ENCODE data around the gene ATPAF2. TPM values are rescaled to one million over a fixed set of nuclear protein-coding genes. Genes with fewer than 3 reads are reported as not detected.

The ATPAF2 gene
- total RNA-seq, 2 experiments from 2014 or later = 27.0 to 32.4 TPM

DNA sequence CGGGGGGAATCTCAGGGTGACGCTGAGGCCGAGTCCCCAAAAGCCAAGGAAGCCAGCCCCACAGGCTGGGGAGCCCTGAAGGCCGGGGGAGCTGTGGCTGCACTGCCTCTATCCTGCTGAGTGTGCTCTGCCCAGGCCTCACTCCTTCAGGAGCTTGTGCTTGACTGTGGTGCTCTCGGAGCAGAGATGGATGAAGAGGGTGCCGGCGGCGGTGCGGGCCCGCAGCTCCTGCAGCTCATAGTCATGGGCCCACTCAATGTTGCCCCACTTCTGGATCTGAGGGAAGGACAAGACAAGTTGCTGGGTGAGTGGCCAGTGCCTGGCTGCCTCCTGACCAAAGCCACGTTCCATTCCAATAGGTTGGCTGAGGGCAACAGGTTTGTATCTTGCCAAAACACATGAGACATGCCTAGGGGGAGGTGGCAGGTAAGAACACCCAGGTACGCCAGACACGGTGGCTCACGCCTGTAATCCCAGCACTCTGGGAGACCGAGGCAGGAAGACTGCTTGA, 20.5 kb downstream of the ATPAF2 start:
- ChIA-PET POLR2A (no interaction called here), CTCF (interaction anchor here (1.1 to 2.0 kb wide), 2 partner anchors 9 to 11 kb away, joined by 3 to 8 read pairs; no protein-coding TSS in a partner anchor)
- no peak for DNase-seq
- no peak overlapping the region for H3K4me3 Mint-ChIP-seq
- H3K27me3 Mint-ChIP-seq = no peaks in the 10 kb centered on the region
- peaks cover 3% of the 10 kb centered on the region for H3K36me3 Mint-ChIP-seq (ENCODE audit: low read depth)
- H3K4me1 Mint-ChIP-seq = no peaks in the 10 kb centered on the region
- H3K9me3 Mint-ChIP-seq = no peaks in the 10 kb centered on the region
- H3K27ac Mint-ChIP-seq = no peak overlapping the region

DNA sequence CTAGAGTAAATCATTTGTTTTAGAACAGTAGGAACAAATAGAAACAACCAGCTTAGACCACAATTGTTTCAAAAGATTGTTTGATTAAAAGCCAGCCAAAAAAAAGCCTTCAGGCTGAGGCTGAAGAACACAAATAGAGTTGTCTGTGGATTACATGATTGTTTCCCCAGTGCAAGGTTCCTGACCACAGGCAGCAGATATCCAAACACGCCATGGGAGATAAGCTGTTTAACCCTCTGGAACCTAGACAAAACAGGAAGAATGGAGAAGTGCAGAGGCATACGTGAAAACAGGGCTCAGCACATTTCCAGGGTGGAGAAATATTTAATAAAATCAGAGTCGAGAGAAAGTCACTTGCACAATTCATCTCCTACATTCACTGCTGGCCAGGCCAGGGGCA, 21.0 kb downstream of the ATPAF2 start:
- Mint-ChIP-seq H3K4me1 (no peaks in the 10 kb centered on the region), H3K9me3 (no peaks in the 10 kb centered on the region), H3K27me3 (no peaks in the 10 kb centered on the region), H3K36me3 (ENCODE audit: low read depth) (peaks cover 3% of the 10 kb centered on the region), H3K4me3 (no peak overlapping the region), H3K27ac (no peak overlapping the region)
- ChIA-PET POLR2A (no interaction called here), CTCF (interaction anchor here (1.1 to 2.0 kb wide), 2 partner anchors 9 to 11 kb away, joined by 3 to 8 read pairs; no protein-coding TSS in a partner anchor)
- DNase-seq = no peak

DNA sequence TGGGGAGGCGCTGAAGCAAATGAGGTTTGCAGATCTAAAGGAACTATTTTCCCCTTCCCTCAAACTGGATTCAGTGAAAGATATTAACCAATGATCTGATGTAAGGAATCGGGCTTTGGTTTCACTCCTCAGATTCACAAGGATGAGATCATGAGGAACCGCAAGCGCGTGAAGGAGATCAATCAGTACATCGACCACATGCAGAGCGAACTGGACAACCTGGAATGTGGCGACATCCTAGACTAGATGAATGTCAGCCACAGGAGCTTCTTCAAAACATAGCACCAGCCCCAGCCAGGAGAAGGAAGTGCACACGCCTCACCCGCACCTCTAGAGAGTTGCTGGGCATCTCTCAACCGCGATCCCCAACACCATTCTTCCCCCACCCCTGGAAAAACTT, 22.5 kb downstream of the ATPAF2 start:
- Mint-ChIP-seq H3K27ac (no peak overlapping the region), H3K4me3 (no peak overlapping the region), H3K36me3 (ENCODE audit: low read depth) (peaks cover 5% of the 10 kb centered on the region), H3K9me3 (no peaks in the 10 kb centered on the region), H3K4me1 (no peaks in the 10 kb centered on the region), H3K27me3 (no peaks in the 10 kb centered on the region)
- no peak for DNase-seq
- ChIA-PET CTCF (interaction anchor here (1.0 kb wide), 1 partner anchor 17 kb away, joined by 3 read pairs; no protein-coding TSS in a partner anchor), POLR2A (no interaction called here)

DNA sequence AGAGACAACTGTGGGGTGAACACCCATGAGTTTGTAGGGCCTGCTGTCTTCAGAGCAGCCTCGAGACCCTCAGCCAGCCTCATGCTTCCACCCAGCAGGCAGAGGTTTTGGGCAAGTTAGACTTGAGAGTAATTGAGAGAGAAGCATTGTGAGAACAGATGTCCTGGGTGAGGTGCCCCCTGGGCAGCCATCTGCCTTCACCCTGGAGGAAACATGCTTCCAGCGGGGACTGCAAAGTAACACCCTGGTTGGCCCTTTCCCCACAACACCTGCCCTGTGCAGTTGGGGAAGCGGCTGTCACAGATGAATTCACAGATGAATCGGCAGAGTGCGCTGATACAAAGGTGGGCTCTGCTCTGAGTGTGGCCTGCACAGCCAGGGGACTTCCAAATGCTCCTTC, 23.4 kb downstream of the ATPAF2 start:
- Mint-ChIP-seq H3K27me3 (no peaks in the 10 kb centered on the region), H3K27ac (no peak overlapping the region), H3K9me3 (no peaks in the 10 kb centered on the region), H3K4me3 (no peak overlapping the region), H3K4me1 (no peaks in the 10 kb centered on the region), H3K36me3 (ENCODE audit: low read depth) (peaks cover 2% of the 10 kb centered on the region)
- no peak for DNase-seq
- ChIA-PET CTCF (interaction anchor here (1.0 kb wide), 1 partner anchor 18 kb away, joined by 3 read pairs; no protein-coding TSS in a partner anchor), POLR2A (no interaction called here)

DNA sequence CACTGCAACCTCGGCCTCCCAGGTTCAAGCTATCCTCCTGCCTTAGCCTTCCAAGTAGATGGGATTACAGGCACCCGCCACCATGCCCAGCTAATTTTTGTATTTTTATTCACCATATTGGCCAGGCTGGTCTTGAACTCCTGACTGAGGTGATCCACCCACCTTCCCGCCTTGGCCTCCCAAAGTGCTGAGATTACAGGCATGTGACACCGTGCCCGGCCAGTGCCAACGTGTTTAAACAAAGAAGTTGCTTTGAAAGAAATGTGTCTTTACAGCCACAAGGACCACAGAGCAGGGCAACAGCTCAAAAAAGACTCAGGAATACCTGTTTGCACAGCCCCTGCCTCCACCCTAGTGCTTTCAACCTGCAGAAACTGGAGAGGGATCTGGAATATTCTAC, 25.0 kb downstream of the ATPAF2 start:
- no peak overlapping the region for H3K27ac Mint-ChIP-seq
- no peaks in the 10 kb centered on the region for H3K9me3 Mint-ChIP-seq
- peaks cover 2% of the 10 kb centered on the region for H3K36me3 Mint-ChIP-seq (ENCODE audit: low read depth)
- POLR2A ChIA-PET = no interaction called here
- CTCF ChIA-PET = interaction anchor here (0.7 to 1.1 kb wide), 3 partner anchors 11 to 123 kb away, joined by 3 to 6 read pairs (median 4); no protein-coding TSS in a partner anchor
- H3K4me1 Mint-ChIP-seq = no peaks in the 10 kb centered on the region
- DNase-seq = no peak
- H3K4me3 Mint-ChIP-seq = no peak overlapping the region
- no peaks in the 10 kb centered on the region for H3K27me3 Mint-ChIP-seq

DNA sequence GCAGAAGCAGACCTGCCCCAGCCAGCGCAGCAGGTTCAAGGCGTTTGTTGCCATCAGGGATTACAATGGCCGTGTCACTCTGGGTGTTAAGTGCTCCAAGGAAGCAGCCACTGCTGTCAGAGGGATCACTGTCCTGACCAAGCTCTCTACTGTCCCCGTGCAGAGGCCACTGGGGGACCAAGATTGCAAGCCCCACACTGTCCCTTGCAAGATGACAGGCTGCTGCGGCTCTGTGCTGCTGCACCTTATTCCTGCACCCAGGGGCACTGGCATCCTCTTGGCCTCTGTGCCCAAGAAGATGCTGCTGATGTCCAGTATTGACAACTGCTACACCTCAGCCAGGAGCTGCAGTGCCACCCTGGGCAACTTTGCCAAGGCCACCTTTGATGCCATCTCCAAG, 27.7 kb downstream of the ATPAF2 start:
- Mint-ChIP-seq H3K4me1 (no peaks in the 10 kb centered on the region), H3K4me3 (no peak overlapping the region), H3K27me3 (no peaks in the 10 kb centered on the region), H3K36me3 (ENCODE audit: low read depth) (peaks cover 2% of the 10 kb centered on the region), H3K27ac (no peak overlapping the region), H3K9me3 (no peaks in the 10 kb centered on the region)
- ChIA-PET POLR2A (no interaction called here), CTCF (interaction anchor here (2.5 kb wide), 1 partner anchor 14 kb away, joined by 10 read pairs; no protein-coding TSS in a partner anchor)
- DNase-seq = no peak

DNA sequence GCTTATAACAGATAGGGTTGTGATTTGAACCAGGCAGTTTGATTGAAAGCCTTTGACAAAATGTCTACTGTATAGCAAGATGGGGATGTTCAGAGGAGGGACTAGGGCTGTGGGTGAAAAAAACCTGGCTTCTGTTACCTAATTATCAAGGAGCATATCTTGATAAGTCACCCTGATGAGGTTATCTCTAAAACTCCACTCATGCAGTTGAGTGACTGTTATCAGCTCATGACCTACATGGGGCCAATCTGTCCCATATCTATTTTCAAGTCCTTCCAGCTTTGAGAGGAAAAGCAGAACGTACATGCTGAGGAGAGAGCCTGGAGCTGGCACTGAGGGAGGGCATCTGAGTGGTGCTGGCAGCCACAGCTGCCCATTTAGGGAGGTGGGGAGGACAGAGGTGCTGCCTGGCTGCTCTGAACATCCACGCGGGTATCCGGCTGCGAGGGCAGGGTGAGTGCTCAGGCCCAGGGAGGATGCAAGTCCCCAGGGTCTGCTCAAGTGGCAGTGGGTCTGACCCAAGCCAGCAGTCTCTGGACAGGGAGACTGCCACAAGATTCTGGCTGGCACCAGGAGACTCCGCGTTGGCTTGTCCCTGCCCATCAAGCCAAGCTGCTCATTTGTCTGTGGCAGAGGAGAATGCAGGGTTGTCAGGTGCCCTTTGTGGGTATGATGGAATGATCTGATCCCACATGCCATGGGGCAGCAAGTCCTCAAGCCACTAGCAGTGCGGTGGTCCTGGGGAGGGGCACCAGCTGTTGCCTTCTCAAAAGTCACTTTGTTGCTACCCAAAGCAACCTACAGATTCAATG, 29.2 kb downstream of the ATPAF2 start:
- no peak overlapping the region for H3K4me3 Mint-ChIP-seq

DNA sequence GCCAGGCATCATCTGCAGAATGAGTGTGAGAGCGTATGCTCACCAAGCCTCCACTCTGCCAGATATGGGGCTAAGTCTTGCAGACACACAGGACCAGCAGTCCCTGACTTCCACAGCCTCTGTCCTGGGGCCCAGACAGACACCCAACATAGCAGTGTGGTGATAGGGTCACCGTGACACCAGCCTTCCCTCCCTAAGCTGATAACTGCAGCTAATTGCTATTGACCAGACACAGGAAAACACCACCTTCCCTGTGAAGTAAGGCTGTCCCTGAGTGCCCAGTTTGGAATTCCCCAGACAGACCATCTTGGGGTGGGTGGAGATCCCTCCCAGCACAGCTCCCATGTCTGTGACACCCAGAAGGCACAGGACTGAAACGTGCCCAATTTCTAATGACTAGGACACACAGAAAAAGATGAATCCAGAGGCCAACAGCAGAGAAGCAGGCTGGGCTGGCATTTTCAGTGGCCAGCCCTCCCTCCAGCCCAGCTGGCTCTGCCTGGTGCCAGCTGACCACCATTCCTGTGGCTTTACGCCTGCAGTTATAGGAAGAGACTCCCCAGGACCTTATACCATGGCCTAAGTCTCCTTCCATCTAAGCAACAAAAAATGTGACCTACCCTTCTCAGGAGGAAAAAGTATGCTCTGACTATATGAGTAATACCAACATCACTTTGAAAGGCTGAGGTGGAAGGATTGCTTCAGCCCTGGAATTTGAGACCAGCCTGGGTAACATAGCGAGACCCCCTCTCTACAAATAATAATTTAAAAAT, 30.3 kb downstream of the ATPAF2 start:
- DNase-seq = no peak
- CTCF ChIA-PET = interaction anchor here (0.6 to 2.6 kb wide), 4 partner anchors 9 to 1644 kb away, joined by 3 to 6 read pairs (median 3); no protein-coding TSS in a partner anchor
- Mint-ChIP-seq H3K36me3 (ENCODE audit: low read depth) (peaks cover 2% of the 10 kb centered on the region), H3K4me3 (no peak overlapping the region), H3K27me3 (no peaks in the 10 kb centered on the region), H3K4me1 (peaks cover 6% of the 10 kb centered on the region), H3K9me3 (no peaks in the 10 kb centered on the region), H3K27ac (no peak overlapping the region)
- POLR2A ChIA-PET = no interaction called here

More for the DNA sequence above, 29.2 kb downstream of the ATPAF2 start:
- ChIA-PET POLR2A (no interaction called here), CTCF (interaction anchor here (1.7 to 2.5 kb wide), 2 partner anchors 8 to 15 kb away, joined by 3 to 10 read pairs; no protein-coding TSS in a partner anchor)
- H3K27ac Mint-ChIP-seq = no peak overlapping the region
- peaks cover 2% of the 10 kb centered on the region for H3K36me3 Mint-ChIP-seq (ENCODE audit: low read depth)
- no peaks in the 10 kb centered on the region for H3K9me3 Mint-ChIP-seq
- H3K4me1 Mint-ChIP-seq = peaks cover 6% of the 10 kb centered on the region
- DNase-seq = no peak
- no peaks in the 10 kb centered on the region for H3K27me3 Mint-ChIP-seq

DNA sequence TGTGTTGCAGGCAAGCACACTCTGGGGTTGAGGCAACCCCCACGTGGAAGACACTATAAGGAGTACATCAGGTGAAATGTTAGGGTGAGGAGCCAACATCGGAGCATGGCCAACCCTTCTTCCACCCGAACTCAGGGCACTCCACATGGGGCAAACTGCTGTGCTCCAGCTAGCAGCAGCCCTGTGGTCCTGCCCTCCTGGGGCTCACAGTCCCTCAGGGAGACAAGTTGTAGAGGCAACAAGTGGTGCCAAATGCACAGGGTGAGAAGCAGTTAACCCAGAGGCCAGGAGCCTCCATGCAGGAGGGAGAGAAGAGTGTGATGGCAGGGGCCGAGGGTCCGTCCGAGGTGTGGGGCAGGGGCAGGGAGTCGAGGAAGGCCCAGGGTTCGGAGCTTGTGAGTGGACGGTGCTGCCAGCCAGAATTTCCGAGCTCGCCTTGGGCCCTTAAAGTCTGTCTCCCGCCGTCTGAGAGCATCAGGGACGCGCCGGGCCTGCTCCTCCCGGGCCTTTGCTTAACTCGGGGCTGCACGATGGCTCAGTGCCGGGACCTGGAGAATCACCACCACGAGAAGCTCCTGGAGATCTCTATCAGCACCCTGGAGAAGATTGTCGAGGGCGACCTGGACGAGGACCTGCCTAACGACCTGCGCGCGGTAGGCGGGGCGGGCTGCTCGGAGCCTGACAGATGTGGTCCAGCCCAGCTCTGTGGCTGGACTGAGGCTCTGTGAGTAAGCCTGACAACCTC, 32.3 kb downstream of the ATPAF2 start:
- H3K4me1 Mint-ChIP-seq = peaks cover 6% of the 10 kb centered on the region
- H3K27ac Mint-ChIP-seq = no peak overlapping the region
- H3K9me3 Mint-ChIP-seq = no peaks in the 10 kb centered on the region
- no peak for DNase-seq
- POLR2A ChIA-PET = interaction anchor here (0.6 kb wide), 1 partner anchor 139 kb away, joined by 4 read pairs; no protein-coding TSS in a partner anchor
- CTCF ChIA-PET = interaction anchor here (2.6 kb wide), 1 partner anchor 13 kb away, joined by 6 read pairs; no protein-coding TSS in a partner anchor
- no peak overlapping the region for H3K4me3 Mint-ChIP-seq
- no peaks in the 10 kb centered on the region for H3K36me3 Mint-ChIP-seq (ENCODE audit: low read depth)
- H3K27me3 Mint-ChIP-seq = no peaks in the 10 kb centered on the region

DNA sequence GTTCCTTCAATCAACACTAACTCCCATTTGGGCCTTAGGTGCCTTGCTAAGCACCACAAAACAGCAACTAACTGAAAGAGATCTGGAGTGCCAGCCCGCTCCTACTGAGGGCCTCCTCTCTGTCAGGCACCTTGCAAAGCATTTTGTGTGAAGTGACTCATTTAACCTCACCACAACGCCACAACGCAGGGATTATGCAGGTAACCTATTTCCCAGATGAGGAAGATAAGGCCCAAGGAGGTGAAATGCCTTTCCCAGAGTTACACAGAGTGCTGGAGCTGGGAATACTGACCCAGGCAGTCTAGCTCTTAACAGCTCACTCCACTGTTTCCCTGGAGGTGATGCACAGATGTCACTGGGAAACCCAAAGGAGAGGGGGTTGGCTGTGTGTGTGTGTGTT, 33.5 kb downstream of the ATPAF2 start:
- peaks cover 6% of the 10 kb centered on the region for H3K4me1 Mint-ChIP-seq
- no peaks in the 10 kb centered on the region for H3K27me3 Mint-ChIP-seq
- ChIA-PET POLR2A (no interaction called here), CTCF (interaction anchor here (1.1 kb wide), 1 partner anchor 10 kb away, joined by 3 read pairs; no protein-coding TSS in a partner anchor)
- H3K4me3 Mint-ChIP-seq = no peak overlapping the region
- H3K9me3 Mint-ChIP-seq = no peaks in the 10 kb centered on the region
- no peak for DNase-seq
- H3K36me3 Mint-ChIP-seq (ENCODE audit: low read depth) = no peaks in the 10 kb centered on the region
- peak overlapping the region; percentile 52 for H3K27ac Mint-ChIP-seq

DNA sequence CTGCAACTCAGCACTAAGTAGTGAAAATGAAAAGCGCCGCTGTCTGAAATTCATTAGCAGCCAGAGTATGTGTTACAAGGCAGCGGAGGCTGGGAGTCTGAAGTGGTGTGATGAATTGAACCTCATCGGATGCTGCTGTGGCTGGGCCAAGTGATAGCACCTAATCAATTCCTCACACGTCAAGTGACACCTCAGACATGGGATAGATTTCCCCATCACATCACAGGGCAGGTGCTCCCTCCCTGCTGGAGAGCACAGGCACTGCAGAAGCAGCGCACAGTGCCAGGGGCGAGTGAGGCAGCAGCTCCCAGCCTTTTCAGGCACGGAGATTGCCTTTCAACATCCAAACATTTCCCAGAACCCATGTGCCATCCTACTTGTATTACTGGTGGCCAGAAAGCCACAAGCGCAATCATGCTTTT, 34.1 kb downstream of the ATPAF2 start:
- H3K4me1 Mint-ChIP-seq = peaks cover 6% of the 10 kb centered on the region
- no peaks in the 10 kb centered on the region for H3K36me3 Mint-ChIP-seq (ENCODE audit: low read depth)
- no peak for DNase-seq
- no peak overlapping the region for H3K4me3 Mint-ChIP-seq
- no peaks in the 10 kb centered on the region for H3K9me3 Mint-ChIP-seq
- POLR2A ChIA-PET = no interaction called here
- H3K27me3 Mint-ChIP-seq = no peaks in the 10 kb centered on the region
- CTCF ChIA-PET = interaction anchor here (1.1 kb wide), 1 partner anchor 9 kb away, joined by 3 read pairs; no protein-coding TSS in a partner anchor
- H3K27ac Mint-ChIP-seq = no peak overlapping the region

DNA sequence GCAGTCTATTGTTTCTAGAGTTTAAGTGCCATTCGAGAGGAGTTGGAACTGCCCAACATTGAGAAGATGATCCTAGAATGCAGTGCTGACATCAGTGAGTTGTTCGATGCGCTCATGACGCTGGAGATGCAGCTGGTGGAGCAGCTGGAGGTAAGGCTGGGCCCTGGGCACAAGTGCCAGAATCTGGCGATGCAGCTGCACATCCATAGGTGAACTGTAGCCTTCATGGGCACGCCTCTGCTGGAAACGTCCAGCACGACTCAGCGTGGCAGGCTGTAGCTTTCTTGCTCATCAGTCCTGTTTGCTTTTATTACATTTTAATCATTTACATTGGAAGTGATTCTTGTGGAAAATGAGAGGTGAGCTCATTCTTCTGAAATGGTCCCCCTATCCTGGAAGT, 34.6 kb downstream of the ATPAF2 start:
- Mint-ChIP-seq H3K27me3 (no peaks in the 10 kb centered on the region), H3K4me1 (peaks cover 6% of the 10 kb centered on the region), H3K4me3 (no peak overlapping the region), H3K9me3 (no peaks in the 10 kb centered on the region), H3K36me3 (ENCODE audit: low read depth) (no peaks in the 10 kb centered on the region), H3K27ac (no peak overlapping the region)
- POLR2A ChIA-PET = no interaction called here
- DNase-seq = no peak
- CTCF ChIA-PET = interaction anchor here (0.6 kb wide), 1 partner anchor 165 kb away, joined by 3 read pairs; no protein-coding TSS in a partner anchor
